CD4-positive, alpha-beta T cell treated with Interleukin-21 for 1 hour (primary cell): ENCODE data around the gene LAMC3.
"Not testable (repeated sequence)": the region's sequence is repeated elsewhere in the genome, so short reads cannot be mapped to it uniquely, and the experiment has no call there.

Experiments
- DNase-seq: peaks from one replicate; pipeline ENCODE4 v3.0.0-alpha.2; 2020

The LAMC3 gene

GRCh38 chr9:131101207-131101964 lies 92.4 kb downstream of the LAMC3 start:
- DNase-seq, result no peak

- DNase-seq, result no peak
These were observed 94.0 kb downstream of the LAMC3 start for GRCh38 chr9:131103024-131103423.

- no peak for DNase-seq
These were observed 94.6 kb downstream of the LAMC3 start for GRCh38 chr9:131103535-131103934.

- DNase-seq, result no peak
These were observed 95.2 kb downstream of the LAMC3 start for GRCh38 chr9:131104016-131104740.

DNA sequence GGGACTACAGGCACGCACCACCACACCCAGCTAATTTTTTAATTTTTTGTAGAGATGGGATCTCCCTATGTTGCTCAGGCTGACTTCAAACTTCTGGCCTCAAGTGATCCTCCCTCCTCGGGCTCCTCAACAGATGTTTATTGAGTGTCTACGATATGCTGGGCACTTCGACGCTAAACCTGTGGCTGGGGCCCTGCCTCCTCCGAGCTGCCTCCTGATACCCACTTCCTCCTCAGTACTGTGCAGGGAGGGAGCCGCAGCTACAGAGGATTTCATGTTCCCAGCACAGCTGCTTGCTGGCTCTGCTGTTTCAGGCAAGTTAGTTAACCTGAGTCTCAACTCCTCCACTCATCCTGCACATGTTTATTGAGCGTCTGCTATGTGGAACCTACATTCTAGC lies 97.0 kb downstream of the LAMC3 start:
- no peak for DNase-seq

DNA sequence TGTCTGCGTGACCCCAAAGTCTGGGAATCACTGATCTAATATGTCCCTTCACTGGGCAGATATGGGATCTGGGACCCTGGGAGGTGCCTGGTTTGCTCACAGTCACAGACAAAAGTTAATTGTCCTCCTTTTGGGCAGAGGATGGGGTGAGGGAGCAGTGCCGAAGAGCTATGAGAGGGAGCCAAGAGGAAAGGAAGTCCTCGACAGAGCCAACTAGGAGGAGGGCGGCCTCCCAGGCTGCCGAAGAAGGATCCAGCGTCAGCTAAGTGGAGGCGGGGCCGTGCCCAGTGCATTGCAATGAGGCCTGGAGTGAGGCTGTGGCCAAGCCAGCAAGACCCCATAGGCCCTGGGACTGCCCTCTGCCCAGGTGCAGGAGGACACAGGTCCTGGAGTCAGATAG lies 98.8 kb downstream of the LAMC3 start:
- DNase-seq, result no peak

- DNase-seq, result no peak
These were observed 102.3 kb downstream of the LAMC3 start for GRCh38 chr9:131111186-131111853.

DNA sequence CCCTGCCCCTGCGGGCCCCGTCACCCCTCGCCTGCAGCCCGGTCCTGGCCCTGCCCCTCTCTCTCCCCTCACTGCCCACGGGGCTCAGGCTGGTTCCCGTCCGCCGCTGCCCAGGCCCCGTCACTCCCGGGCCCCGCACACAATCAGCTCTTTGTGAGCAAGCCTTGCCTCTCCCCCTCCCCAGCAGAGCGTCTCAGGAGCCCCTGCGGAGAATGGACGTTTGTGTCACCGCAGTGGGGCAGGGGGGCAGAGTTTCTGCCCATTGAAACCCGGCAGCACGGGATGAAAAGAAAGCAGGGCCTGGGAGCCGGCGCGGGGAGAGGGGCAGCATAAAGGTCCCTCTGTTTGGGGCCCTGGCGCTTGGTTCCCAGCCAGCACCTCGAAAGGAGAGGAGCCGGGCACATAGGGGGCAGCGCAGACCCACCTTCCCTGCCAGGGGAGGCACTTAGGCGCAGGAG lies 102.9 kb downstream of the LAMC3 start:
- no peak for DNase-seq

- DNase-seq, result no peak
These were observed 103.6 kb downstream of the LAMC3 start for GRCh38 chr9:131112374-131113154.

DNA sequence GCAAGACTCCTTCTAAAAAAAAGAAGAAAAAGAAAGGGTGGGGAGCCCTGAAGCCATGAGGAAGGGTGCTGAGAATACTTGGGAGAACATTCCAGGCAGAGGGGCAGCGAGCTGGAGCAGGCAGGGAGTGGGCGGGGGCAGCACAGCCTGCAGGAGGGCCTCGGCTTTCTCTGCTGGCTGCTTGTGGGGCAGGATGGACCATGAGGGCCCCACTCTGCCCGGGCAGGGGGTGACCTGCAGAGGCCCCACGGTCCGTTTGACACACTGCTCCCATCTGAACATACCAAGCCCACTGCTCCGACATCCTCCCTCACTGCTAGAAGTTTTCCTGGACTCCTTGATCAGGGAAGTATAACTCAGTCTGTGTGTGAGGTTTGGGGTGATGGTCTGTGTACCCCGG lies 104.7 kb downstream of the LAMC3 start:
- DNase-seq, result no peak

DNA sequence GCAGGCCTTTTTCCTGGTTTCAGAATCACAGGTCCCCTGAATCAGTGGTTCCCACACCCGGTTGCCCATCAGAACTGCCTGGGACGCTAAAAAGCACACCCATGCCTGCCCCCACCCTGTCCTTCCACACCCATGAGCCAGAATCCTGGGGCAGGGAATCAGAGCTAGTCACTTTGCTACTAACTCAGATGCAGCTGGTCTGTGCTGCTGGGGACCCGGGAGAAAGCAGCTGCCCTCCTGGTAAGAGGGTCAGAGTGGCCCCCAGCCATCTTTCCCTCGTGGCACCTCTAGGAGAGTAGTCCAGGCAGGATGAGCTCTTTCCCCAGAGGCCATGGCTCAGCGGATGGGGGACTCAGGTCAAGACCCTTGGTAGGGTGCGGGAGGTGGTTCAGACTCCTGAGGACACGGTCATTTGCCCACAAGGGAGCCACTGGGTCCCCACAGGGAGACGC lies 105.1 kb downstream of the LAMC3 start:
- DNase-seq, result no peak

- not testable (repeated sequence) for DNase-seq
These were observed 106.4 kb downstream of the LAMC3 start for GRCh38 chr9:131115360-131115742.

DNA sequence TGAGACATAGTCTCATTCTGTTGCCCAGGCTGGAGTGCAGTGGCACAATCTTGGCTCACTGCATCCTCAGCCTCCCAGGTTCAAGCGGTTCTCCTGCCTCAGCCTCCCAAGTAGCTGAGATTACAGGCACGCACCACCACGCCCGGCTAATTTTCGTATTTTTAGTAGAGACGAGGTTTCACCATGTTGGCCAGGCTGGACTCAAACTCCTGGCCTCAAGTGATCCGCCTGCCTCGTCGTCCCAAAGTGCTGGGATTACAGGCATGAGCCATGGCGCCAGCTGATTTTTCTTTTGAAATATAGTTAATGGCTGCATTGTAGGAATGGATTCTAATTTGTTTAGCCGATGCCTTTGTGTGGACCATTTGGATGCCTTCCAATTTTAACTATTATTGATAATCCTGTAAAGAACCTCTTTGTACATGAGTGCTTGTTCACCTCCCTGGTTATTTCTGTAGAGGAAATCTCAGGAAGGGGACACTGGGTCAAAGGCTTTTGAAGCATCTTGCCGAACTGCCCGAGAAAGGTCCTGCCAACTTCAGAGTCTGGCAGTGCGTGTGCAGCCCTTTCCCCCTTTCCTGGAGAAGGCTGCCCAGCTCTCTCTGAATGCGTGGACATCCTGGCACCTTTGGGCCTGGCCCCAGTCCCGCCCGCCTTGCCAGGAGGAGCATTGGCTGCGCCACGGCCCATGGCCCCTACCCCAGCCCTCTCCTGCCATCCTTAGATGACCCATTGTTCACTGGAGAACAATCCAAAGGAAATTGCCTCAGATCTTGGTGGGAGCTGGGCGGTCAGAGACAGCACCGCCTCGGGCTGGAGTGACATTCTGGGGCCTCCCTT lies 107.5 kb downstream of the LAMC3 start:
- no peak for DNase-seq

- no peak for DNase-seq
These were observed 108.3 kb downstream of the LAMC3 start for GRCh38 chr9:131117121-131117761.

DNA sequence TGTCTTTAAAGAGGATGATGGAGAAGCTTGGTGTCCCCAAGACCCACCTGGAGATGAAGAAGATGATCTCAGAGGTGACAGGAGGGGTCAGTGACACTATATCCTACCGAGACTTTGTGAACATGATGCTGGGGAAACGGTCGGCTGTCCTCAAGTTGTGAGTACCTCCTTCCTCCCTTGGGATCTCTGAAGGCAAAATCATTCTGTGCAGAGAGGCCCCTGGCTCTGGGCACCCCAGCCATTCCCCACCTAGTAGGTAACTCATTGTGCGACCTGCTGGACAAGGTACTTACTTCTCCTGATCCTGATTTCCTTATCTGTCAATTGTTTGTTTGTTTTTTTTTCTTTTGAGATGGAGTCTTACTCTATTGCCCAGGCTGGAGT lies 108.8 kb downstream of the LAMC3 start:
- DNase-seq, result no peak

DNA sequence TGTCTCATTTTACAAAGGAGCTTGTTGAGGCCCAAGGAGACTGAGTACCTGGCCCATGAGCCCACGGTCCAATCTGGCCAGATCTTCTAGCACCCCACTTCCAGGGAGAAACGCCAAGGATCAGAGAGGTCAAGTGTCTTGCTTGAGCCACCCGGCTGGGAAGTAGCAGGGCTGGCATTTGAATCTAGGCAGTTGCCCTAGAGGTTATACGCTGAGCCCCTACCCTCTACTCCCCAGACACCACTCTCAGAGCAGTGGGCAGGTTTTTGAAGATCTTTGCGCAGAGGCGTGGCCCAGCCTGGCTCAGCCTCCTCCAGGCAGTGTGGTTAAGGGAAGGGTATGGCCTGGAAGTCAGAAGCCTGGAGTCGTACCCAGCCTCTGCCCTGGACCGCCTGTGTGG lies 110.6 kb downstream of the LAMC3 start:
- no peak for DNase-seq

- no peak for DNase-seq
These were observed 111.8 kb downstream of the LAMC3 start for GRCh38 chr9:131120620-131121228.

GRCh38 chr9:131121346-131121745 lies 112.4 kb downstream of the LAMC3 start:
- DNase-seq, result no peak

DNA sequence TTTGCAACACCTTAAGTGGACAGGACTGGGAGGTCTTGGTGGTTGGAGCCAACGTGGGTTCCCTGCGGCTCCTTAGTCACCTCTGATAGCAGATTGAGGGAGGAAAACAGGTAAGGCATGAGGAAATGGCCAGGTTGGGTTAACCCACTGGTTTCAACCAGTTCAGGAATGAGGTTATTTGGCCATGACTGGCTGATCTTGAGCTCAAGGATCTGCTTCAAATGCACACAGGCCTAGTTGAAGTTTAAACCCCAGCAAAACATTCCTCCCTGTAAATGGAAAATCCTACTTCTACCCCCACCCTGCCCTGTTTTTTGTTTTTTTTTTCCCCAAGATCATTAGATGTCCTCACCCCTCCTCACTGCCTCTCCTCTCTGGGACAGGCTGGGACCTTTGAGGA lies 113.2 kb downstream of the LAMC3 start:
- DNase-seq, result no peak

GRCh38 chr9:131125038-131125287 lies 116.0 kb downstream of the LAMC3 start:
- no peak for DNase-seq

- peak; percentile 99 for DNase-seq
These were observed 116.5 kb downstream of the LAMC3 start, which contains the start of gene NUP214 for GRCh38 chr9:131125288-131126058. Gene NUP214, plus strand, starts transcription at chr9:131125586. Its CDS starts 119 bp downstream, at chr9:131125705.
